Activated CD4-positive, alpha-beta T cell treated with anti-CD3 and anti-CD28 coated beads, Interleukin-2, amount 50 U/mL, for 4 hours (primary cell): Measurements from ENCODE around the gene ARHGEF16.

ENCODE experiments used
- DNase-seq, 2 experiments: peaks; one replicate each; pipeline ENCODE4 v3.0.0-alpha.2; 2020

ARHGEF16 gene

GRCh38 chr1:3504151-3504821, 49.8 kb downstream of the ARHGEF16 start:
- DNase-seq: no peak

- no peak for DNase-seq
Observed at GRCh38 chr1:3504822-3505153, 50.3 kb downstream of the ARHGEF16 start.

GRCh38 chr1:3505161-3505560, 50.7 kb downstream of the ARHGEF16 start:
- no peak for DNase-seq

- no peak for DNase-seq
Observed at GRCh38 chr1:3506041-3506440, 51.6 kb downstream of the ARHGEF16 start.

GRCh38 chr1:3506943-3507342, 52.5 kb downstream of the ARHGEF16 start:
- no peak for DNase-seq

- no peak for DNase-seq
Observed at GRCh38 chr1:3507636-3508275, 53.3 kb downstream of the ARHGEF16 start.

- DNase-seq: no peak
Observed at GRCh38 chr1:3508757-3509415, 54.4 kb downstream of the ARHGEF16 start.

- no peak for DNase-seq
Observed at GRCh38 chr1:3509721-3510120, 55.3 kb downstream of the ARHGEF16 start.

- DNase-seq: no peak
Observed at GRCh38 chr1:3510136-3510955, 55.9 kb downstream of the ARHGEF16 start.

GRCh38 chr1:3510956-3511250, 56.4 kb downstream of the ARHGEF16 start:
- DNase-seq: no peak

GRCh38 chr1:3511306-3511705, 56.8 kb downstream of the ARHGEF16 start:
- DNase-seq: no peak

GRCh38 chr1:3511856-3512255, 57.4 kb downstream of the ARHGEF16 start:
- DNase-seq: no peak

GRCh38 chr1:3514404-3514803, 59.9 kb downstream of the ARHGEF16 start:
- no peak for DNase-seq

GRCh38 chr1:3515272-3515671, 60.8 kb downstream of the ARHGEF16 start:
- DNase-seq: no peak

GRCh38 chr1:3515774-3516480, 61.5 kb downstream of the ARHGEF16 start:
- no peak for DNase-seq

GRCh38 chr1:3516481-3516869, 62.0 kb downstream of the ARHGEF16 start:
- DNase-seq: no peak

- no peak for DNase-seq
Observed at GRCh38 chr1:3516911-3517675, 62.6 kb downstream of the ARHGEF16 start.

- peak; percentile 22 to 27 for DNase-seq
Observed at GRCh38 chr1:3518256-3518655, 63.8 kb downstream of the ARHGEF16 start.

- no peak for DNase-seq
Observed at GRCh38 chr1:3518756-3519155, 64.3 kb downstream of the ARHGEF16 start.

GRCh38 chr1:3519301-3519885, 64.9 kb downstream of the ARHGEF16 start:
- no peak for DNase-seq

GRCh38 chr1:3520419-3521378, 66.2 kb downstream of the ARHGEF16 start:
- no peak for DNase-seq
